NCI-H2029 (cell line): ENCODE measurements around the gene CPPED1.
A peak's percentile ranks its signal among the peaks of the same experiment; 100 is the strongest.

Source experiments
- DNase-seq: peaks from one replicate; lab custom pipeline; 2025; lab: John Stamatoyannopoulos, UW

Gene CPPED1

GRCh38 chr16:12735805-12736204 lies 67.9 kb downstream of the CPPED1 start:
- no peak for DNase-seq

GRCh38 chr16:12732600-12732999 lies 71.1 kb downstream of the CPPED1 start:
- DNase-seq: no peak

GRCh38 chr16:12729448-12729847 lies 74.2 kb downstream of the CPPED1 start:
- no peak for DNase-seq

DNA sequence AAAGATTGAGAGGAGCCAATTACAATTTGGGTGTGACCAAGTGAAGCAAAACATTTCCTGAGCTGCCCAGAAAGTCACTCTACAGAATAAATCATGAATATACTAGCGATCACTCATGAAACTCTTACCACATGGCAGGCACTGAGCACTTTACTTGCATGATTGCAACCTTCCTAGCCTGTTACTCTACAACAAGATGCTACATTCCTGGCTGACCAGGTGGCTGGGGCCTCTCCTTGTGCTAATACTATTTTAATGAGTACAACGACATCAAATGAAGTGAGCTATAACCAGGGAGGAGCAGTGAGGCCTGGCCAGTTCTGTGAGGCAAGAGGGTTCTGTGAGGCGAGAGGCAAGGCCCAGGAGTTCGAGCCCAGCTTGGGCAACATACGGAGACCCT lies 75.2 kb downstream of the CPPED1 start:
- DNase-seq: no peak

DNA sequence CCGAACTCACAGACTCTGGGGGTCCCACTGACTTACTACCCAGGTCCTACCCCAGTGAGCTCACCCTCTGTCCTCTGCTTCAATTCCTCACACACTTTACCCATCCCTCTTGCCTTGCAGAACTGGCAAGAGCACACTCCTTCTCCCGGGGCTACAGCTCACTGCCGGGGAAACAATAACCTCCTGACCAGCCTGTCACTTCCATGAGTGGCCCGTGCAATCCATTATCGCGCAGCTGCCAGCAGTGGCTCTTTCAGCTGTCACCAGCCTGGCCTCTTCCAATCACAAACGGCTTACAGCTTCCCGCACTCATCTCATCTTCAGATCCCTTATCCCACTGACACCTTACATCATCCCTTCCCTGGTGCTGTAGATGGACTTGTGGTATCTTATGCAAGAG lies 79.5 kb downstream of the CPPED1 start:
- DNase-seq: no peak

- DNase-seq: no peak
Observed at GRCh38 chr16:12723681-12724080, 80.0 kb downstream of the CPPED1 start.

DNA sequence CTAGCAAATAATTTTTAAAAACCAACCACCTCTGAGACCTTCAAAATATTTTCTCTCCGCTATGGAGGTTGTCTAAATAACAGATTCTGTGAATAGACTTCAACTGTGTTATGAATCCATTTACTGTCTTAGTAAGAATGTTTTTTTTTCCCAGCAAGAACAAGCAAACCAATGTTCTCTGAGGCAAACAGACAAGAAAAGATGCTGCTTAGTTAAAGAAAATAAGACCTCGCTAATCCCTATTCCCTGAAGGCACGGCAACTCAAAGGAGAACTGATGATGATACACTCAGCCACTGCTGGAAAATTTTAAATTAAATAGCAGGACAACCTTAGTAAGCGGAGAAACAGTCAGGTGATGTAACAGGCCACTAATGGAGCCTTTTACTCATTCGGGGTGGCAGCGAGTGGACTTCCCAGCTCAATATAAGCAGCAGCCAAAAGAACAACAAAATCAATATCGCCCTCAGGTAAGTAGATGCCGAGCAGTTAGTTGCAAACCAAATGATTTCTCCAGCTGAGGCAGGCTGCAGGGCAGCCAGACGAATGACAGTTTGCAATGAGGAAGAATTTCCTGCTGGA lies 81.8 kb downstream of the CPPED1 start:
- no peak for DNase-seq

- no peak for DNase-seq
Observed at GRCh38 chr16:12719972-12720371, 83.7 kb downstream of the CPPED1 start.

DNA sequence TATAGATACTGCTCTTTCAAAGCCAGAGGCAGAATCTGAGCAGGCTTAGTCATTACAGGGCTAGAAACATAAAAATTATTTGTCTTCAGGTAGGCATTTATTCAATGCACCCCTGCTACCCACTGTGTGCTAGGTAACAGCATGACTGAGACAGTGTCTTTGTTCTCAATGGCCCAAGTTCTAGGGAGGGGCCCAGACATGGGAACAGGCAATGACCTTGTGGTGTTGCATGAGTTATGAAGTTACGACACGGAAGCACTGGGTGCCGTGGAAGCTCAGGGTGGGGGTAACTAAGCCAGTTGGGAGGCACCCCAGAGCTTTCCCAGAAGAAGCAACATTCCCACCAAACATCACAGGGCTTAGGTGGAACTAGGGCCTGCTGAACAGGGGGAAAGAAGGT lies 87.0 kb downstream of the CPPED1 start:
- no peak for DNase-seq

DNA sequence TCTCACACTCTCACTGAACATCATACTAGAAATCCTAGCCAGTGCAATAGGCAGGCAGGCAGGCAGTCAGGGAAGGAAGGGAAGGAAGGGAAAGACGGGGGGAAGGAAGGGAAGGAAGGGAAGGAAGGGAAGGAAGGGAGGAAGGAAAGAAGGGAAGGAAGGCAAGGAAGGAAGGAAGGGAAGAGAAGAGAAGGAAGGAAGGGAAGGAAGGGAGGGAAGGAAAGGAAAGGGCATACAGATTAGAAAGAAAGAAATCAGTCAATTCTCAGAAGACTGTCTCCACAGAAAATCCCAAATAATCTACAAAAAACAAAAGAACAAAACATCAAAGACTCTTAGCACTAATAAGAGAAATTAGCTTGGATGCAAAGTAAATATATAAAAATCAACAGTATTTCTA lies 93.9 kb downstream of the CPPED1 start:
- DNase-seq: no peak

DNA sequence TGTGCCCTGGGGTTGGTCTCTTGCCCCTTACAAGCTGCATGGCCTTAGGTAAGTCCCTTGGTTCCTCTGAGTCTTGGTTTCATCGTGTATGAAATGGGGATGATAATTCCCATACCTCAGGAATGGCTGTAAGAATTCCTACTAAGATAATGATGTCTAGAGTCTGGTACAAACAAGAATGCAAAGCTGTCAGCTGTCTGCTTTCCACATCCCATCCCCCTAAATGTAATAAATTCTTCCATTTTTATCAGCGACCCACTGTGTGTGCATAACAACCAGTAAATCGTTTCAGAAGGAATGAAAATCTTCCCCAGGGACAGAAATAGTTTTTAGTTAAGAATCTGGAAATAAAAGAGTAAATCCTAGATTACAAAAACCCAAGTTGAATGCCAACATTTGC lies 95.4 kb downstream of the CPPED1 start:
- no peak for DNase-seq

- no peak for DNase-seq
Observed at GRCh38 chr16:12706628-12707027, 97.1 kb downstream of the CPPED1 start.

- no peak for DNase-seq
Observed at GRCh38 chr16:12704492-12705111, 99.1 kb downstream of the CPPED1 start.

GRCh38 chr16:12703935-12704334 lies 99.8 kb downstream of the CPPED1 start:
- DNase-seq: no peak

DNA sequence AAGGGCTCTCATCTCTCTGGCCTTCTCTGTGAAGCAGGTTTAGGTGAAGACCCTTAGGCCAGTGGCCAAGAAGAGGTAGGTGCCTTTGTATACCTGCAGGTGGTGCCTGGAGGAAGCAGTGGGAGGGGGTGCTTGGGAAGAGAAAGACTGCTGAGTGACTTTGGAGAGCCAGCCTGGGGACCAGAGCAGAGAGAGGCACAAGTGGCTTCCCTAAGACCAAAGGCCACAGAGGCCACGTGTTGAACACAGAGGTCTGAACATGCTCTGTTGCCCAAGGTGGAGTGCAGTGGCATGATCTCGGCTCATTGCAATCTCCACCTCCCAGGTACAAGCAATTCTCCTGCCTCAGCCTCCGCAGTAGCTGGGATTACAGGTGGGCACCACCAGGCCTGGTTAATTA lies 103.5 kb downstream of the CPPED1 start:
- DNase-seq: no peak

GRCh38 chr16:12699161-12699560 lies 104.5 kb downstream of the CPPED1 start:
- no peak for DNase-seq

DNA sequence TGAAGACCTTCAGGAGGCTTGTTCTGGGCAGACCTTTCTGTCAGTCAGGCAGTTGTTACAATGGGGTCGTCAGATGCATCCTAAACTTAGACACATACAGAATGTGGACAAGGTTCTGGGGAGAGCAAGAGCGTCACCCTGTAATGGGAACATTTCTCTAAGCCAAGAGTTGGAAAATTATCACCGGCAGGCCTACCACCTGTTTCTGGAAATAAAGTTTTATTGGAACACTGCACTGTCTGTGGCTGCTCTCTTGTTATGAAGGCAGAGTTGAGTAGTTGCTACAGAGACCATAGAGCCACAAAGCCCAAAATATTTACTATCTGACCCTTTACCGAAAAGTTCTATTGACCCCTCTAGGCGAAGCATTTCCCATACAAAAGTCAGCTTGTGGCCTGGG lies 106.2 kb downstream of the CPPED1 start:
- no peak for DNase-seq

DNA sequence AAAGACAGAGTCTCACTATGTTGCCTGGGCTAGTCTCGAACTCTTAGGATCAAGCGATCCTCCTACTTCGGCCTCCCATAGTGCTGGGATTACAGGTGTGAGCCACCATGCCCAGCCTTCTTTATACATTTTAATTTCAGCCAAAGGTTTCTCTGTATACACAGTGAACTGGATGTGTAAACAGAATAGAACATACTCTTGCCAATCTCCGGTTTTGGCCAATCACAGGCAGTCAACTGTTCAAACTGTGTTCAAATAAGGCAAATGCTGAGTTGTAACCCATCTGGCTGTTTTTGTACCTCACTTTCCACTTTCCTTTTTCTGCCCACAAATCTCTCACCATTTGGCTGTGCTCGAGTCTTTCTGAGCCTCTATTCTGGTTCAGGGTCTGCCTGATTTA lies 108.2 kb downstream of the CPPED1 start:
- DNase-seq: no peak

GRCh38 chr16:12690024-12690423 lies 113.7 kb downstream of the CPPED1 start:
- no peak for DNase-seq

GRCh38 chr16:12688951-12689850 lies 114.5 kb downstream of the CPPED1 start:
- peak; percentile 20 for DNase-seq

GRCh38 chr16:12685806-12686205 lies 117.9 kb downstream of the CPPED1 start:
- DNase-seq: no peak

GRCh38 chr16:12682432-12683165 lies 121.1 kb downstream of the CPPED1 start:
- DNase-seq: no peak

GRCh38 chr16:12681653-12682052 lies 122.0 kb downstream of the CPPED1 start:
- DNase-seq: no peak
